GM21723 (cell line): ENCODE results near the gene ZFP36L1.

Experiments
- ATAC-seq: cut with Tn5 transposase; IDR thresholded peaks from one replicate; pipeline ENCODE4 v1.9.1; 2021; ENCODE audit warnings: mild to moderate bottlenecking, moderate library complexity; ENCODE audit not compliant: unreplicated experiment

The ZFP36L1 gene

GRCh38 chr14:68792979-68793733 lies at the start of gene ZFP36L1:
ZFP36L1 (minus strand) TSS chr14:68793067; CDS start chr14:68792938, 129 bp downstream.
- peak; percentile 31 for ATAC-seq

- no peak for ATAC-seq
Measured at GRCh38 chr14:68842298-68842697, 49.4 kb upstream of the ZFP36L1 start.

- no peak for ATAC-seq
Measured at GRCh38 chr14:68841016-68841809, 48.3 kb upstream of the ZFP36L1 start.

GRCh38 chr14:68840454-68840853 lies 47.6 kb upstream of the ZFP36L1 start:
- ATAC-seq, result no peak

GRCh38 chr14:68836082-68836481 lies 43.2 kb upstream of the ZFP36L1 start:
- ATAC-seq, result no peak

- no peak for ATAC-seq
Measured at GRCh38 chr14:68834816-68835215, 41.9 kb upstream of the ZFP36L1 start.

- ATAC-seq, result no peak
Measured at GRCh38 chr14:68828698-68829097, 35.8 kb upstream of the ZFP36L1 start.

- no peak for ATAC-seq
Measured at GRCh38 chr14:68825729-68826128, 32.9 kb upstream of the ZFP36L1 start.

- ATAC-seq, result no peak
Measured at GRCh38 chr14:68824517-68825347, 31.9 kb upstream of the ZFP36L1 start.

- no peak for ATAC-seq
Measured at GRCh38 chr14:68824207-68824516, 31.3 kb upstream of the ZFP36L1 start.

GRCh38 chr14:68823434-68824206 lies 30.8 kb upstream of the ZFP36L1 start:
- ATAC-seq, result no peak

GRCh38 chr14:68822926-68823325 lies 30.1 kb upstream of the ZFP36L1 start:
- no peak for ATAC-seq

GRCh38 chr14:68822132-68822651 lies 29.3 kb upstream of the ZFP36L1 start:
- peak; percentile 55 for ATAC-seq

GRCh38 chr14:68820999-68821683 lies 28.3 kb upstream of the ZFP36L1 start:
- peak; percentile 37 for ATAC-seq

- no peak for ATAC-seq
Measured at GRCh38 chr14:68820536-68820935, 27.7 kb upstream of the ZFP36L1 start.

- ATAC-seq, result no peak
Measured at GRCh38 chr14:68820119-68820518, 27.3 kb upstream of the ZFP36L1 start.

- no peak for ATAC-seq
Measured at GRCh38 chr14:68819260-68819691, 26.4 kb upstream of the ZFP36L1 start.

- no peak for ATAC-seq
Measured at GRCh38 chr14:68817506-68818212, 24.8 kb upstream of the ZFP36L1 start.

GRCh38 chr14:68816943-68817430 lies 24.1 kb upstream of the ZFP36L1 start:
- no peak for ATAC-seq
